ENCODE data around the gene SYNJ1. TPM values are rescaled to one million over a fixed set of nuclear protein-coding genes. Genes with fewer than 3 reads are reported as not detected.

The SYNJ1 gene
- total and polyA plus RNA-seq, 9 of the 15 experiments (the other 6 are each of a cell fraction or from before 2014, with no cell fraction given), result 2.4 to 10.6 (median 5.6) TPM

GRCh38 chr21:32612075-32612998 lies 115.5 kb downstream of the SYNJ1 start, which contains the start of gene CFAP298 (continued):
- TF ChIP-seq ATF7 (IDR thresholded peaks at IDR 0.05), result peak; percentile 92
- TF ChIP-seq FOXJ3 (CRISPR knock-in tag; IDR thresholded peaks at IDR 0.05), result peak; percentile 100
- TF ChIP-seq ZKSCAN8 (CRISPR knock-in tag; IDR thresholded peaks at IDR 0.05), result no peak
- no peak for TF ChIP-seq SNAPC5 (CRISPR knock-in tag; IDR thresholded peaks at IDR 0.05)
- no peak for TF ChIP-seq ATF4 (CRISPR knock-in tag; IDR thresholded peaks at IDR 0.05)
- TF ChIP-seq KLF10 (CRISPR knock-in tag; IDR thresholded peaks at IDR 0.05), result no peak
- TF ChIP-seq ZNF518B (CRISPR knock-in tag; IDR thresholded peaks at IDR 0.05), result no peak
- TF ChIP-seq SRSF9 (IDR thresholded peaks at IDR 0.05; ENCODE audit: borderline replicate concordance, low read depth, low read length), result no peak
- TF ChIP-seq FOXP1 (CRISPR knock-in tag; IDR thresholded peaks at IDR 0.05), result peak; percentile 81; the same call in 1 of the 2 replicates
- TF ChIP-seq ILK (tag; IDR thresholded peaks at IDR 0.05; ENCODE audit: borderline replicate concordance, low read depth), result no peak
- no peak for TF ChIP-seq MED1 (CRISPR knock-in tag; IDR thresholded peaks at IDR 0.05; ENCODE audit: borderline replicate concordance)
- no peak for TF ChIP-seq ZNF551 (CRISPR knock-in tag; IDR thresholded peaks at IDR 0.05)
- peak; percentile 96 for TF ChIP-seq PHF20 (IDR thresholded peaks at IDR 0.05; ENCODE audit: partially characterized antibody)
- TF ChIP-seq ZNF696 (CRISPR knock-in tag; conservative IDR thresholded peaks at IDR 0.05), result no peak
- TF ChIP-seq RBBP5 (IDR thresholded peaks at IDR 0.05; ENCODE audit: borderline replicate concordance, insufficient read depth, low read length, poor library complexity, severe bottlenecking), result peak; percentile 97
- 0 out of 2 replicates have a peak, but pooled peaks have one; percentile 16 for TF ChIP-seq USF2 (CRISPR knock-in tag; IDR thresholded peaks at IDR 0.05)
- TF ChIP-seq PML (IDR thresholded peaks at IDR 0.05; ENCODE audit: low read length), result peak; percentile 21; the same call in 1 of the 2 replicates
- TF ChIP-seq TRIM24 (IDR thresholded peaks at IDR 0.05), result peak; percentile 29 to 99; a peak in 2 of 4 replicates
- no peak for TF ChIP-seq HOXB6 (CRISPR knock-in tag; IDR thresholded peaks at IDR 0.05; ENCODE audit: borderline replicate concordance)
- TF ChIP-seq SAP30 (IDR thresholded peaks at IDR 0.05; ENCODE audit: borderline replicate concordance, insufficient read depth, low read depth, low read length, poor library complexity, severe bottlenecking), result peak; percentile 94
- no peak for TF ChIP-seq ZNF121 (CRISPR knock-in tag; conservative IDR thresholded peaks at IDR 0.05)
- peak; percentile 73 for TF ChIP-seq TAF1 (IDR thresholded peaks at IDR 0.05; ENCODE audit: control insufficient read depth, extremely low read depth, insufficient read depth, low read length, severe bottlenecking)

Measured in K562 (cell line).